ENCODE data around the gene TTC3.
"Not testable (repeated sequence)": the region's sequence is repeated elsewhere in the genome, so short reads cannot be mapped to it uniquely, and the experiment has no call there.

The TTC3 gene

GRCh38 chr21:37072988-37073416 lies at the start of gene TTC3, which contains the start of gene PIGP:
Gene TTC3, plus strand, starts transcription at chr21:37073254. Its CDS starts 14,004 bp downstream, at chr21:37087258.
Gene PIGP, minus strand, starts transcription at chr21:37073071. Its CDS starts 556 bp downstream, at chr21:37072515.
- FAIRE-seq = no peak

- no peak for FAIRE-seq
These were observed 46.6 kb upstream of the TTC3 start for GRCh38 chr21:37026499-37026898.

- FAIRE-seq = no peak
These were observed 44.5 kb upstream of the TTC3 start for GRCh38 chr21:37028570-37028969.

- no peak for FAIRE-seq
These were observed 42.2 kb upstream of the TTC3 start for GRCh38 chr21:37030864-37031263.

GRCh38 chr21:37032293-37032692 lies 40.8 kb upstream of the TTC3 start:
- FAIRE-seq = no peak

GRCh38 chr21:37032877-37033471 lies 40.1 kb upstream of the TTC3 start:
- peak; percentile 27 for FAIRE-seq

- not testable (repeated sequence) for FAIRE-seq
These were observed 38.7 kb upstream of the TTC3 start for GRCh38 chr21:37034394-37034793.

- no peak for FAIRE-seq
These were observed 36.9 kb upstream of the TTC3 start for GRCh38 chr21:37036177-37036576.

GRCh38 chr21:37039411-37040075 lies 33.5 kb upstream of the TTC3 start:
- no peak for FAIRE-seq

- FAIRE-seq = no peak
These were observed 32.8 kb upstream of the TTC3 start for GRCh38 chr21:37040212-37040611.

GRCh38 chr21:37041706-37042271 lies 31.3 kb upstream of the TTC3 start:
- no peak for FAIRE-seq

GRCh38 chr21:37043818-37044217 lies 29.2 kb upstream of the TTC3 start:
- no peak for FAIRE-seq

GRCh38 chr21:37044643-37045042 lies 28.4 kb upstream of the TTC3 start:
- FAIRE-seq = no peak

- FAIRE-seq = no peak
These were observed 27.9 kb upstream of the TTC3 start for GRCh38 chr21:37045149-37045548.

- FAIRE-seq = no peak
These were observed 27.5 kb upstream of the TTC3 start for GRCh38 chr21:37045556-37045955.

- no peak for FAIRE-seq
These were observed 26.0 kb upstream of the TTC3 start for GRCh38 chr21:37047079-37047478.

GRCh38 chr21:37049741-37050140 lies 23.3 kb upstream of the TTC3 start:
- FAIRE-seq = not testable (repeated sequence)

- FAIRE-seq = no peak
These were observed 17.7 kb upstream of the TTC3 start for GRCh38 chr21:37055271-37055855.

- no peak for FAIRE-seq
These were observed 15.4 kb upstream of the TTC3 start for GRCh38 chr21:37057614-37058013.

GRCh38 chr21:37058261-37058660 lies 14.8 kb upstream of the TTC3 start:
- FAIRE-seq = no peak

- no peak for FAIRE-seq
These were observed 13.9 kb upstream of the TTC3 start for GRCh38 chr21:37059181-37059580.

- peak; percentile 90 for FAIRE-seq
These were observed 12.8 kb upstream of the TTC3 start for GRCh38 chr21:37060296-37060695.

- FAIRE-seq = no peak
These were observed 11.0 kb upstream of the TTC3 start for GRCh38 chr21:37061926-37062592.
